GM23248 (cell line): Measurements from ENCODE around the gene LILRB2. TPM values are rescaled to one million over a fixed set of nuclear protein-coding genes. Genes with fewer than 3 reads are reported as not detected.
A peak's percentile ranks its signal among the peaks of the same experiment; 100 is the strongest.

Source experiments
- DNase-seq: peaks from one replicate; pipeline ENCODE4 v3.0.0-alpha.2; 2015
- H2AFZ ChIP-seq: fragments of 200-600 bp; sonication (generic); 2 replicates; pipeline ENCODE4 v1.6.1; 2016; ENCODE audit warnings: antibody characterized with exemption
- H3F3A ChIP-seq: fragments of 200-600 bp; sonication (generic); 2 replicates; pipeline ENCODE4 v1.6.1; 2016; ENCODE audit warnings: mild to moderate bottlenecking, antibody characterized with exemption, mixed run types; ENCODE audit not compliant: insufficient read depth
- H3K27ac ChIP-seq: fragments of 200-600 bp; sonication (generic); 2 replicates; pipeline ENCODE4 v1.5.1; 2016; ENCODE audit warnings: mild to moderate bottlenecking
- H3K27me3 ChIP-seq: fragments of 200-600 bp; sonication (generic); replicated peaks from 2 replicates; pipeline ENCODE4 v1.6.1; 2016; ENCODE audit warnings: mild to moderate bottlenecking; ENCODE audit not compliant: insufficient read depth
- H3K36me3 ChIP-seq: fragments of 200-600 bp; sonication (generic); 2 replicates; pipeline ENCODE4 v1.6.1; 2016; ENCODE audit warnings: low read depth, mild to moderate bottlenecking
- H3K4me1 ChIP-seq: fragments of 200-600 bp; sonication (generic); 2 replicates; pipeline ENCODE4 v1.6.1; 2016; ENCODE audit warnings: mild to moderate bottlenecking; ENCODE audit not compliant: insufficient read depth
- H3K4me2 ChIP-seq: fragments of 200-600 bp; sonication (generic); one replicate; pipeline ENCODE4 v1.6.1; 2016; ENCODE audit warnings: mild to moderate bottlenecking; ENCODE audit not compliant: unreplicated experiment
- H3K4me3 ChIP-seq: fragments of 200-600 bp; sonication (generic); 2 replicates; pipeline ENCODE4 v1.5.1; 2016; ENCODE audit warnings: mild to moderate bottlenecking
- H3K79me2 ChIP-seq: fragments of 200-600 bp; sonication (generic); 2 replicates; pipeline ENCODE4 v1.6.1; 2016; ENCODE audit warnings: mild to moderate bottlenecking; ENCODE audit not compliant: insufficient read depth
- H3K9ac ChIP-seq: fragments of 200-600 bp; sonication (generic); 2 replicates; pipeline ENCODE4 v1.6.1; 2016; ENCODE audit warnings: mild to moderate bottlenecking
- H3K9me2 ChIP-seq: fragments of 200-600 bp; sonication (generic); 2 replicates; pipeline ENCODE4 v1.6.1; 2016; ENCODE audit warnings: mixed run types, mild to moderate bottlenecking, moderate library complexity; ENCODE audit not compliant: insufficient read depth
- H3K9me3 ChIP-seq: fragments of 200-600 bp; sonication (generic); one replicate; pipeline ENCODE4 v1.6.1; 2017; ENCODE audit warnings: low read depth
- H4K20me1 ChIP-seq: fragments of 200-600 bp; sonication (generic); 2 replicates; pipeline ENCODE4 v1.6.0; 2016; ENCODE audit not compliant: insufficient read depth
- EZH2 ChIP-seq: fragments of 200-600 bp; sonication (generic); IDR thresholded peaks from 2 replicates; pipeline ENCODE4 v1.6.1; 2018; ENCODE audit warnings: antibody characterized with exemption, mild to moderate bottlenecking; ENCODE audit not compliant: insufficient read depth, poor library complexity, severe bottlenecking
- EZH2phosphoT487 ChIP-seq: fragments of 200-600 bp; sonication (generic); IDR thresholded peaks from 2 replicates; pipeline ENCODE4 v1.6.1; 2018; ENCODE audit warnings: antibody characterized with exemption, moderate library complexity, mild to moderate bottlenecking, low read depth; ENCODE audit not compliant: insufficient read depth
- WGBS, 2 experiments: methylation state at CpG; one replicate each; pipeline ENCODE4 v1.1.6; 2015 to 2017; ENCODE audit warnings: low lambda C conversion rate in 2 of 2, low coverage in 1 of 2; ENCODE audit errors: missing lambda C conversion rate in 2 of 2; 5-methylcytosine and 5-hydroxymethylcytosine counted together
- in situ Hi-C: fragments of 300-500 bp; cut with MboI; formaldehyde crosslinking; loops from 2 replicates; pipeline ENCODE4 v1.15.0; 2020
- polyA plus RNA-seq: library from polyadenylated mRNA; unstranded; fragments of >200 nt; fragmentation: Nextera tagmentation; extraction: Ambion mirVana; gene quantifications from 2 replicates; pipeline ENCODE4 v1.2.1, GENCODE V29; 2016
- total RNA-seq: library from RNA; depleted of rRNA; stranded (reverse); fragments of >200 nt; shearing (Covaris generic); gene quantifications from 2 replicates; pipeline ENCODE4 v1.2.3, GENCODE V29; 2014

LILRB2 gene
- total and polyA plus RNA-seq, 2 experiments from 2014 or later = not detected

GRCh38 chr19:54271106-54271505 lies 9.8 kb downstream of the LILRB2 start:
- H3K27me3 ChIP-seq = peaks cover 27% of the 10 kb centered on the region
- H3K4me3 ChIP-seq = no peak overlapping the region
- no peak overlapping the region for H3K4me2 ChIP-seq
- in situ Hi-C loops = no loop called here
- no peak overlapping the region for H3K9ac ChIP-seq
- H2AFZ ChIP-seq = no peak overlapping the region
- no peaks in the 10 kb centered on the region for H3K79me2 ChIP-seq
- H4K20me1 ChIP-seq = no peaks in the 10 kb centered on the region
- H3K36me3 ChIP-seq = no peaks in the 10 kb centered on the region
- H3K9me3 ChIP-seq = no peaks in the 10 kb centered on the region
- TF ChIP-seq EZH2phosphoT487 (no peak), EZH2 (no peak)
- no peaks in the 10 kb centered on the region for H3K9me2 ChIP-seq
- no peak for DNase-seq
- H3K4me1 ChIP-seq = no peaks in the 10 kb centered on the region
- H3F3A ChIP-seq = no peaks in the 10 kb centered on the region
- H3K27ac ChIP-seq = no peak overlapping the region
- 19 to 22% methylated on average over 8 of the region's 8 CpGs for WGBS, 2 experiments

GRCh38 chr19:54268936-54269335 lies 12.0 kb downstream of the LILRB2 start:
- H3K79me2 ChIP-seq = no peaks in the 10 kb centered on the region
- H3K4me1 ChIP-seq = no peaks in the 10 kb centered on the region
- H3K27ac ChIP-seq = no peak overlapping the region
- no peaks in the 10 kb centered on the region for H3K9me2 ChIP-seq
- DNase-seq = no peak
- 6 to 11% methylated on average over 2 of the region's 2 CpGs for WGBS, 2 experiments
- H3K9me3 ChIP-seq = no peaks in the 10 kb centered on the region
- in situ Hi-C loops = no loop called here
- H3K4me3 ChIP-seq = no peak overlapping the region
- TF ChIP-seq EZH2 (no peak), EZH2phosphoT487 (no peak)
- no peaks in the 10 kb centered on the region for H3F3A ChIP-seq
- no peak overlapping the region for H3K4me2 ChIP-seq
- no peak overlapping the region for H2AFZ ChIP-seq
- no peaks in the 10 kb centered on the region for H4K20me1 ChIP-seq
- peaks cover 21% of the 10 kb centered on the region for H3K27me3 ChIP-seq
- H3K9ac ChIP-seq = no peak overlapping the region
- H3K36me3 ChIP-seq = no peaks in the 10 kb centered on the region

- WGBS, 2 experiments = 8 to 15% methylated on average over 6 of the region's 6 CpGs
- no peaks in the 10 kb centered on the region for H3K36me3 ChIP-seq
- H3K9ac ChIP-seq = no peak overlapping the region
- H3K9me3 ChIP-seq = no peaks in the 10 kb centered on the region
- H3K79me2 ChIP-seq = no peaks in the 10 kb centered on the region
- no peaks in the 10 kb centered on the region for H3F3A ChIP-seq
- H3K4me3 ChIP-seq = no peak overlapping the region
- no peak overlapping the region for H3K27ac ChIP-seq
- in situ Hi-C loops = no loop called here
- H3K4me2 ChIP-seq = no peak overlapping the region
- peak; percentile 54 for DNase-seq
- TF ChIP-seq EZH2 = no peak
- no peak for TF ChIP-seq EZH2phosphoT487
- H3K9me2 ChIP-seq = no peaks in the 10 kb centered on the region
- H2AFZ ChIP-seq = no peak overlapping the region
- H3K27me3 ChIP-seq = peaks cover 18% of the 10 kb centered on the region
- no peaks in the 10 kb centered on the region for H4K20me1 ChIP-seq
- H3K4me1 ChIP-seq = no peaks in the 10 kb centered on the region
Observed at GRCh38 chr19:54266133-54266532, 14.8 kb downstream of the LILRB2 start.

GRCh38 chr19:54262470-54262869 lies 18.4 kb downstream of the LILRB2 start:
- TF ChIP-seq EZH2 = no peak
- no peak for TF ChIP-seq EZH2phosphoT487
- in situ Hi-C loops = no loop called here
- Histone ChIP-seq H3K9me3 (no peaks in the 10 kb centered on the region), H3K27ac (no peak overlapping the region), H3K79me2 (no peaks in the 10 kb centered on the region), H3K4me2 (no peak overlapping the region), H4K20me1 (no peaks in the 10 kb centered on the region), H3K9ac (no peak overlapping the region), H3K27me3 (peaks cover 7% of the 10 kb centered on the region; the same call in 1 of the 2 replicates), H2AFZ (no peak overlapping the region), H3K4me1 (no peaks in the 10 kb centered on the region), H3K36me3 (no peaks in the 10 kb centered on the region), H3K4me3 (no peak overlapping the region), H3K9me2 (no peaks in the 10 kb centered on the region), H3F3A (no peaks in the 10 kb centered on the region)
- no peak for DNase-seq
- 40 to 48% methylated on average over 2 of the region's 2 CpGs for WGBS, 2 experiments

- peaks cover 11% of the 10 kb centered on the region; the same call in 1 of the 2 replicates for H3K27me3 ChIP-seq
- no peaks in the 10 kb centered on the region for H3K4me1 ChIP-seq
- H3K36me3 ChIP-seq = no peaks in the 10 kb centered on the region
- in situ Hi-C loops = no loop called here
- no peak overlapping the region for H3K4me3 ChIP-seq
- no peak overlapping the region for H3K27ac ChIP-seq
- DNase-seq = no peak
- H3K4me2 ChIP-seq = no peak overlapping the region
- 63 to 70% methylated on average over 11 of the region's 11 CpGs for WGBS, 2 experiments
- TF ChIP-seq EZH2phosphoT487 (no peak), EZH2 (no peak)
- no peaks in the 10 kb centered on the region for H3F3A ChIP-seq
- H3K9me2 ChIP-seq = no peaks in the 10 kb centered on the region
- no peaks in the 10 kb centered on the region for H3K9me3 ChIP-seq
- H3K9ac ChIP-seq = no peak overlapping the region
- no peaks in the 10 kb centered on the region for H4K20me1 ChIP-seq
- H2AFZ ChIP-seq = no peak overlapping the region
- no peaks in the 10 kb centered on the region for H3K79me2 ChIP-seq
Observed at GRCh38 chr19:54262066-54262465, 18.8 kb downstream of the LILRB2 start.
